Measurements from ENCODE around the gene IL21R.

GRCh38 chr16:27399969-27400368 is 2.0 kb upstream of the IL21R start:
- TF ChIP-seq POLR2A (IDR thresholded peaks at IDR 0.05) = no peak
- TF ChIP-seq EP300 (IDR thresholded peaks at IDR 0.05) = no peak
- TF ChIP-seq CTCF (IDR thresholded peaks at IDR 0.05) = no peak

All from suprapubic skin (tissue), 3 donors.